ENCODE measurements around the gene PRKAG2. TPM values are rescaled to one million over a fixed set of nuclear protein-coding genes. Genes with fewer than 3 reads are reported as not detected.
"Not testable (repeated sequence)": the region's sequence is repeated elsewhere in the genome, so short reads cannot be mapped to it uniquely, and the experiment has no call there.

The PRKAG2 gene
- total RNA-seq, 2 donors from 2014 or later = 23.2 to 28.4 TPM

DNA sequence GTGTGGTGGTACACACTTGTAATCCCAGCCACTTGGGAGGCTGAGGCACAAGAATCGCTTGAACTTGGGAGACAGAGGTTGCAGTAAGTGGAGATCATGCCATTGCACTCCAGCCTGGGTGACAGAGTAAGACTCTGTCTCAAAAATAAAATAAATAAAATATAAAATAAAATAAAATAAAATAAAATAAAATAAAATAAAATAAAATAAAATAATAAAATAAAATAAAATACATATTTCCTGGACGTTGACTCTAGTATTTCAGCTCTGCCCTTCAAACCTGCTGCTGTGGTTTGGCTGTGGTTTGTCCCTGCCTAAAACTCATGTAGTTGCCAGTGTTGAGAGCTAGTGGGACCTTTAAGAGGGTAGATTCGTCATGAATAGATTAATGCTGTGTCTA is 33.7 kb upstream of the PRKAG2 start:
- H3K27ac Mint-ChIP-seq; H3K36me3 Mint-ChIP-seq (ENCODE audit: insufficient read depth in 2 of 2); H3K4me3 Mint-ChIP-seq; H3K4me1 Mint-ChIP-seq (ENCODE audit: low read depth); DNase-seq; ATAC-seq (replicated peaks in 1 of 2); H3K9me3 Mint-ChIP-seq: not testable (repeated sequence)
- H3K27me3 Mint-ChIP-seq (ENCODE audit: low read depth) = peaks cover 26% of the 10 kb centered on the region

DNA sequence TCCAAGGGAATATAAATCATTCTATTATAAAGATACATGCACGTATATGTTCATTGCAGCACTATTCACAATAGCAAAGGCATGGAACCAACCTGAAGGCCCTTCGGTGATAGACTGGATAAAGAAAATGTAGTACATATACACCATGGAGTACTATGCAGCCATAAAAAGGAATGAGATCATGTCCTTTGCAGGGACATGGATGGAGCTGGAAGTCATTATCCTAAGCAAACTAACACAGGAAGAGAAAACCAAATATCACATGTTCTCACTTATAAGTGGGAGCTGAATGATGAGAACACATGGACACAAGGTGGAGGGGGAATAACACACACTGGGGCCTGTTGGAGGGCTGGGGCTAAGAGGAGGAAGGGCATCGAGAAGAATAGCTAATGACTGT is 30.2 kb upstream of the PRKAG2 start:
- H3K27me3 Mint-ChIP-seq (ENCODE audit: low read depth) = peaks cover 42% of the 10 kb centered on the region
- H3K4me1 Mint-ChIP-seq (ENCODE audit: low read depth); H3K36me3 Mint-ChIP-seq (ENCODE audit: insufficient read depth in 2 of 2); DNase-seq; H3K9me3 Mint-ChIP-seq; H3K4me3 Mint-ChIP-seq; H3K27ac Mint-ChIP-seq; ATAC-seq (replicated peaks in 1 of 2): not testable (repeated sequence)

DNA sequence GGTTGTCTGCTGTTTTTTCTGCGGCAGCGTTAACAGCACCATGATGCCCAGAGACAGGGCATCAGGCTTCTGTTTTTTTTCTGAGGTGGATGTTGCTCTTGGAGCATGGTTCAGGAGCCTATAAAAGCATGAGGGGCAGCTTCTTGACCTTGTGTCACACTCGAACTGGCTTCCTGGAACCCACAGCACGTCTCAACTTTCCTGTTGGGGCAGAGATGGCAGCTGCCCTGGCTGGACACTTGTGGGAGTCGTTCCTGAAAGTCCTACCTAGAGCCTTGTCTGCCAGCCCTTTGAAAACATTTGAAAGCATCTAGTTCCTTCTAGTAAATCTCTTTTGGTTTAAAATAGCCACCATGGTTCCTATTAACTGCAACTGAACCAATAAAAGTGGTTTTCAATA is 28.9 kb upstream of the PRKAG2 start:
- Mint-ChIP-seq H3K27ac (no peak overlapping the region), H3K9me3 (no peaks in the 10 kb centered on the region), H3K4me3 (no peak overlapping the region), H3K4me1 (ENCODE audit: low read depth) (no peaks in the 10 kb centered on the region), H3K27me3 (ENCODE audit: low read depth) (peaks cover 42% of the 10 kb centered on the region), H3K36me3 (ENCODE audit: insufficient read depth in 2 of 2) (peaks cover 0 to 2% of the 10 kb centered on the region in 2 donors)
- no peak for ATAC-seq (replicated peaks in 1 of 2)
- DNase-seq = no peak

- H3K4me3 Mint-ChIP-seq = no peak overlapping the region
- no peaks in the 10 kb centered on the region for H3K4me1 Mint-ChIP-seq (ENCODE audit: low read depth)
- no peak overlapping the region for H3K27ac Mint-ChIP-seq
- no peaks in the 10 kb centered on the region for H3K9me3 Mint-ChIP-seq
- H3K27me3 Mint-ChIP-seq (ENCODE audit: low read depth) = peaks cover 46% of the 10 kb centered on the region
- DNase-seq = no peak
- no peak for ATAC-seq (replicated peaks in 1 of 2)
- H3K36me3 Mint-ChIP-seq (ENCODE audit: insufficient read depth in 2 of 2) = peaks cover 0 to 2% of the 10 kb centered on the region in 2 donors
These were observed 28.4 kb upstream of the PRKAG2 start for GRCh38 chr7:151905353-151905752.

DNA sequence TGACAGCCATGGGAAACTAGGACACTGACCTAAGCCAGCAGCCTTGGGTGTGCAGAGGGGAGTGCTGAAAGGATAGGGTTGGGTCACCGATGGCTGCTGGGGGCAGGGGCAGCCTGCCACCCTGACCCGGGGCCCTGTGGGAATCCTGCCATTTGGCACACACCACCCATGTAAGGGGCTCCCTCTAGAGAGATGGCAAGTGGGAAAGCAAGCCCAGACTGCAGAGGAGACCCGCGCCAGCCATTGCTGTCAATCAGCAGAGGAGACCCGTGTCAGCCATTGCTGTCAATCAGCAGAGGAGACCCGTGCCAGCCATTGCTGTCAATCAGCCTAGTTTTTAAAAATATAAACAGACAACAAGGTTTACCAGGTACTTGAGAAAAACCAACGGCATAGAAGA is 27.4 kb upstream of the PRKAG2 start:
- no peak overlapping the region for H3K27ac Mint-ChIP-seq
- H3K36me3 Mint-ChIP-seq (ENCODE audit: insufficient read depth in 2 of 2) = peaks cover 0 to 2% of the 10 kb centered on the region in 2 donors
- H3K4me1 Mint-ChIP-seq (ENCODE audit: low read depth) = no peaks in the 10 kb centered on the region
- peaks cover 56% of the 10 kb centered on the region for H3K27me3 Mint-ChIP-seq (ENCODE audit: low read depth)
- H3K4me3 Mint-ChIP-seq = no peak overlapping the region
- no peaks in the 10 kb centered on the region for H3K9me3 Mint-ChIP-seq
- DNase-seq = no peak
- no peak for ATAC-seq (replicated peaks in 1 of 2)

DNA sequence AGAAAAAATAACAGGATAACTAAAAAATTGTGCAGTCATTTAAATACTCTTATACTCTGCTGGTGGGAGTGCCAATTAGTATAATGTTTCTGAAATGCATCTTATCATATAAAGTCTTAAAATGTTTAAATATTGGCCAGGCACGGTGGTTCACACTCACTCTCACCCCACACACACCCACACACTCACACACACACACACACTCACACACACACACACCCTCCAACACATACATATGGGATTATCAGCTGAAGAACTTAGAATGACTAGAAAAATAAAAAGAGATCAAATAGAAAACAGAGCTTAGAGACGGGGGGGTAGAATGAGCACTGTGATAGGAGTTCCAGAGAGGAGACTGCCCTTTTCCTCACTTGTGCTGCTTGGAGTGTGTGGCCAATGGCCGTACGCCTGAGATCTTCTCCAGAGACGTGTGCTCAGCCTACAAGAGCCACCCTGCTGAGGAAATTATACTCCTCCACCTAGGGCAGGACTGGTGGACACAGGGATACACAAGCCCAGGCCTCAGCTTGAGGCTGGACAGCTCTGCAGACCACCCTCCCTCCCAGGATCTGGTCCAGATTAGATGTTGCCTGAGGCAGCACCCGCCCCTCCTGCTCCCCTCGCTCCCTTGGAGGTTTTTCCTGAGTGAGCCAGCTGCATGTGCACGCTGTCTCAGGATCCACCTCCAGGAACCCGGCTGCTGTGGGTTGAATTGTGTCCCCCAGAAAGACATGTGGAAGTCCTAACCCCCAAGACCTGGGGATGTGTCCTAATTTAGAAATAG is 26.5 kb upstream of the PRKAG2 start:
- no peaks in the 10 kb centered on the region for H3K9me3 Mint-ChIP-seq
- H3K27ac Mint-ChIP-seq = no peak overlapping the region
- no peaks in the 10 kb centered on the region for H3K4me1 Mint-ChIP-seq (ENCODE audit: low read depth)
- no peak overlapping the region for H3K4me3 Mint-ChIP-seq
- H3K27me3 Mint-ChIP-seq (ENCODE audit: low read depth) = peaks cover 53% of the 10 kb centered on the region
- no peak for ATAC-seq (replicated peaks in 1 of 2)
- no peak for DNase-seq
- H3K36me3 Mint-ChIP-seq (ENCODE audit: insufficient read depth in 2 of 2) = peaks cover 0 to 2% of the 10 kb centered on the region in 2 donors

DNA sequence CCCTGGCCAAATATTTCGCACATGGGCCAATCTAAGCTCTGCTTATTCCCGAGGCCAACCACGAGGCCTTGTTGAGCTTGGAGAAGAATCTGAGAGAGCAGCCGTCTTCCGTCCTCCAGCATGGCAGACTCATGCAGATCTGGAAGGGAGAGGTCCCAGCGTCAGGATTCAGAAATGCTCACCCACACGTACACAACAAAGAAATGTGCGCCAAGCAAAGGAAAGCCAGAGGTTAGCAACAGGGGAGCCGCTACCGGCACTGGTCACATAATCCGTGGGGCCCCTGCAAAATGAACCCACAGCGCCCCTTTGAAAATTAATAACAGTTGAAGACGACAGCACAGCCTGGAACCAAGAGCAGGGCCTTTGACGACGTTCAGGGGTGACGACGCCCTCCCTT is 25.4 kb upstream of the PRKAG2 start:
- no peaks in the 10 kb centered on the region for H3K4me1 Mint-ChIP-seq (ENCODE audit: low read depth)

DNA sequence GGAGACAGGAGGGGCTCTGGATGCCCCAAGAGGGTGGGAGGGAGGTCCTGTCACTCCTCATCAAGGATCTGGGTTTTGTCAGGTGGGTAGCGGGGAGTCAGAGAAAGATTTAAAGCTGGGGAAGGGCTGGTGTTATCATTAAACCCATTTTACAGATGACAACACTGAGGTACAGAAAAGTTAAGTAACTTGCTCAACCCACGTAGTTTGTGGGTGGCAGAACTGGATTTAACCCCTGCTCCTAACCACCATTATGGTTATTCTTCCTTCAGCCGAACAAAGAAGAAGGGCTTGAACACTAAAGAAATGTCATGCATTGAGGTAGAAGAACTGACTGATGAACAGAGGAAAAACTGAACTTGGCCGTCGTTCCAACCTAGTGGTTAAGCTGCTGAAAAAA is 24.9 kb upstream of the PRKAG2 start:
- no peak for ATAC-seq (replicated peaks in 1 of 2)
- Mint-ChIP-seq H3K4me1 (ENCODE audit: low read depth) (no peaks in the 10 kb centered on the region), H3K4me3 (no peak overlapping the region)

More for the DNA sequence above, 25.4 kb upstream of the PRKAG2 start:
- no peak for ATAC-seq (replicated peaks in 1 of 2)
- Mint-ChIP-seq H3K27me3 (ENCODE audit: low read depth) (peaks cover 50% of the 10 kb centered on the region), H3K36me3 (ENCODE audit: insufficient read depth in 2 of 2) (peaks cover 0 to 2% of the 10 kb centered on the region in 2 donors), H3K4me3 (no peak overlapping the region), H3K27ac (no peak overlapping the region), H3K9me3 (no peaks in the 10 kb centered on the region)
- DNase-seq = no peak

GRCh38 chr7:151900986-151901621 is 24.2 kb upstream of the PRKAG2 start:
- H3K4me3 Mint-ChIP-seq = no peak overlapping the region
- peaks cover 38% of the 10 kb centered on the region for H3K27me3 Mint-ChIP-seq (ENCODE audit: low read depth)
- peaks cover 0 to 1% of the 10 kb centered on the region in 2 donors for H3K36me3 Mint-ChIP-seq (ENCODE audit: insufficient read depth in 2 of 2)
- H3K27ac Mint-ChIP-seq = no peak overlapping the region
- no peak for DNase-seq
- H3K4me1 Mint-ChIP-seq (ENCODE audit: low read depth) = no peaks in the 10 kb centered on the region
- no peak for ATAC-seq (replicated peaks in 1 of 2)
- H3K9me3 Mint-ChIP-seq = no peaks in the 10 kb centered on the region

More for the DNA sequence above, 24.9 kb upstream of the PRKAG2 start:
- Mint-ChIP-seq H3K36me3 (ENCODE audit: insufficient read depth in 2 of 2) (peaks cover 0 to 2% of the 10 kb centered on the region in 2 donors), H3K27me3 (ENCODE audit: low read depth) (peaks cover 45% of the 10 kb centered on the region), H3K9me3 (no peaks in the 10 kb centered on the region), H3K27ac (no peak overlapping the region)
- DNase-seq = no peak

DNA sequence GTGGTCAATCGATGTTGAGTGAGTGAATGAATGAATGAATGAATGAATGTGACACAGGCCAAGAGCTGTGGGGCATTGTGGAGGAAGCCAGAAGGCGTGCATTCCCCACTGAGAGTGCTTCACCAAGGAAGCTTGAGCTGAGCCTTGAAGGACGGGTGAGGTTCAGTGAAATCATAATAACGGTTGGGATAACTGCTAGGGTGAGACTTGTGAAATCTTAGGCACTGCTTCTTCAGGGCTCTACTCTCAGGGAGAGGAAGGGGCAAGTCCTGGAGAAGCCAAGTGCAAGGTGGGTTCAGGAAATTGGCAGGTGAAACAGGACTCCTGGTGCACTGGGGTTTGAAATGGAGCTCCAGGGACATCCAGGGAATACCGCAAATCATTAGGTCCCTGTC is 23.7 kb upstream of the PRKAG2 start:
- no peaks in the 10 kb centered on the region for H3K36me3 Mint-ChIP-seq (ENCODE audit: insufficient read depth in 2 of 2)
- DNase-seq (no peak), ATAC-seq (replicated peaks in 1 of 2) (no peak)
- H3K27me3 Mint-ChIP-seq (ENCODE audit: low read depth) = peaks cover 33% of the 10 kb centered on the region
- H3K4me3 Mint-ChIP-seq = no peak overlapping the region
- no peaks in the 10 kb centered on the region for H3K4me1 Mint-ChIP-seq (ENCODE audit: low read depth)
- H3K9me3 Mint-ChIP-seq = no peaks in the 10 kb centered on the region
- no peak overlapping the region for H3K27ac Mint-ChIP-seq

DNA sequence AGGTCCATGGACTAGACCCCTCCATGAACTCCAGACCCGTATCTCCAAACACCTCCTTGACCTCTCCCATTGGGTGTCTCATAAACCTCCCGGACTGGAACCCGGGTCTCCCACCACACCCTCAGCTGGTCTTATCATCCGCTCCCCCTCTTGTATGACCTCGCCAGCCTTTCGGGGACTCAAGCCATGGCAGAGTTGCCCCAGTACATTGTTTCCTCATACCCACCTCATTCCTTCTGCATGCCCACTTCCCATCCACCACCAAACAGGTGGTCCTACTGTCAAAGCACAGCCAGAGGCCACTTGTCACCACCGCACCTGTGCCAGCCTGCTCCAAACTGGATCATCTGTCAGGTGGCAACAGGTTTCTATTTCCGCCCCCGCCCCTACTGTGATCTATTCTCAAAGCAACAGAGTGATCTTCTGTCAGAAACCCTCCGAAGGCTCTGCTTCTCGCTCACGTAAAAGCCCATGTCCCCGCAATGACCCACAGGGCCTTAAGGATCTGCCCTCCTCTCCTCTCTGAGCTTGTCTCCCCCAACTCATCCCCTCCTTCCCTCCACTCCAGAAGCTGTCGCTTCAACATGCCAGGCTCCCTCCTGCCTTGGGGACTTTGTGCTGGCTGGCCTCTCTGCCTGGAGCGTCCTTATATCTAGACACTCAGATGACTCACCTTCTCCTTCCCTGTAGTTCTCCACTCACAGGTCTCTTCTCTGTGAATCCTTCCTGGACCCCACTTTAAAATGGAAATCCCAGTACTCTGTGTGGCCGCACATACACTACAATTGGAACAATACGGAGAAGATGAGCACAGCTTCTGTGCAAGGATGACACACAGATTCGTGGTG is 22.8 kb upstream of the PRKAG2 start:
- H3K4me1 Mint-ChIP-seq (ENCODE audit: low read depth) = no peaks in the 10 kb centered on the region
- H3K9me3 Mint-ChIP-seq = no peaks in the 10 kb centered on the region
- ATAC-seq (replicated peaks in 1 of 2) (no peak), DNase-seq (no peak)
- peaks cover 25% of the 10 kb centered on the region for H3K27me3 Mint-ChIP-seq (ENCODE audit: low read depth)
- no peaks in the 10 kb centered on the region for H3K36me3 Mint-ChIP-seq (ENCODE audit: insufficient read depth in 2 of 2)
- no peak overlapping the region for H3K27ac Mint-ChIP-seq
- H3K4me3 Mint-ChIP-seq = no peak overlapping the region

DNA sequence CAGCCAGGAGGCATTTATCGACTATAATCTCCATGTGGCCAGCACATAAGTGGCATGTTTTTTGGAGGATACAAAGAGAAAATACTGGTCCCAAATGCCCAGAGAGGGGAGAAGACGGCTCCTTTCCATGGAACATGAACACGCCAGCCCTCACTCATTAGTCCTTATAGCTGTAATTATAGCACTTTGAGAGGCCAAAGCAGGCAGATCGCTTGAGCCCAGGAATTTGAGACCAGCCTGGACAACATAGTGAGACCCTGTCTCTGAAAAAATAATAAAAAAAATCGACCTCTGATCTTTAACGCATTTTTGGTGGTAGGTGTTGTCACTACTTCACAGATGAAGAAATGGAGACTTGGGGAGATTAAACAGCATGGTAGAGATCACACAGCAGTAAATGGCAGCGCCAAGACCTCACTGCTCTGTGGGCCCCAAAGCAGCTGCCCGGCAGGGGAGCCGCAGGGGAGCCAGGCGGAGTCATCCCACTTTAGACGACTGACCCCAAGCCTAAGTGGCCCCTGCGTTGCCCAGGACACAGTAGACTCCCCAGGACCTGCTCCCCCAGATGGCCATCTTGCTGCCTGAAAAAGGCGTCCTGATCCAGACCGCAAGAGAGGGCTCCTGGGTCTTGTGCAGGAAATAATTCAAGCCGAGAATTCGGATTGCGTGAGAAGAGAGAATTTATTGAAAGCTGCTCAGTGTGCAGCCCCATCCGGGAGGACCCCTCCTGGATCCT is 21.2 kb upstream of the PRKAG2 start:
- H3K27me3 Mint-ChIP-seq (ENCODE audit: low read depth) = peaks cover 16% of the 10 kb centered on the region
- DNase-seq (no peak), ATAC-seq (replicated peaks in 1 of 2) (no peak)
- H3K9me3 Mint-ChIP-seq = no peaks in the 10 kb centered on the region
- no peaks in the 10 kb centered on the region for H3K4me1 Mint-ChIP-seq (ENCODE audit: low read depth)
- no peak overlapping the region for H3K4me3 Mint-ChIP-seq
- no peak overlapping the region for H3K27ac Mint-ChIP-seq
- H3K36me3 Mint-ChIP-seq (ENCODE audit: insufficient read depth in 2 of 2) = no peaks in the 10 kb centered on the region
